Glutamatergic neuron (in vitro differentiated cells): Measurements from ENCODE around the gene SETD1B. TPM values are rescaled to one million over a fixed set of nuclear protein-coding genes. Genes with fewer than 3 reads are reported as not detected.

Source experiments
- DNase-seq: peaks from one replicate; pipeline ENCODE4 v3.0.0; 2022
- H3K27ac Mint-ChIP-seq: one replicate; pipeline ENCODE4 v1.8.0; 2020; ENCODE audit warnings: mild to moderate bottlenecking, mixed read lengths, inconsistent platforms; ENCODE audit not compliant: unreplicated experiment
- H3K27me3 Mint-ChIP-seq: one replicate; pipeline ENCODE4 v1.8.0; 2020; ENCODE audit warnings: mild to moderate bottlenecking, moderate library complexity, mixed read lengths, inconsistent platforms; ENCODE audit not compliant: unreplicated experiment
- H3K36me3 Mint-ChIP-seq: one replicate; pipeline ENCODE4 v1.8.0; 2020; ENCODE audit warnings: mild to moderate bottlenecking, mixed read lengths, inconsistent platforms; ENCODE audit not compliant: unreplicated experiment
- H3K4me1 Mint-ChIP-seq: one replicate; pipeline ENCODE4 v1.8.0; 2020; ENCODE audit warnings: mild to moderate bottlenecking, low read depth, mixed read lengths, inconsistent platforms; ENCODE audit not compliant: unreplicated experiment
- H3K4me3 Mint-ChIP-seq: one replicate; pipeline ENCODE4 v1.8.0; 2020; ENCODE audit warnings: mild to moderate bottlenecking, mixed read lengths, inconsistent platforms; ENCODE audit not compliant: unreplicated experiment
- H3K9me3 Mint-ChIP-seq: one replicate; pipeline ENCODE4 v1.8.0; 2020; ENCODE audit warnings: mild to moderate bottlenecking, moderate library complexity, mixed read lengths, inconsistent platforms; ENCODE audit not compliant: unreplicated experiment
- CTCF ChIP-seq: fragments of 200-600 bp; sonication (generic); IDR thresholded peaks from one replicate; pipeline ENCODE4 v1.5.0; 2021; ENCODE audit not compliant: partially characterized antibody, unreplicated experiment
- total RNA-seq: library from RNA; stranded (reverse); fragmentation: NEBNext Ultra II Directional; extraction: Animal tissue kit (Norgen Biotek cat#: 25700); gene quantifications from one replicate; pipeline ENCODE4 v1.2.1, GENCODE V29; 2021; ENCODE audit not compliant: unreplicated experiment

Gene SETD1B
- total RNA-seq, 1 donor from 2014 or later: 35.0 TPM

GRCh38 chr12:121822393-121823100 lies 18.7 kb downstream of the SETD1B start:
- H3K4me1 Mint-ChIP-seq: no peaks in the 10 kb centered on the region
- H3K27ac Mint-ChIP-seq: no peak overlapping the region
- no peak for TF ChIP-seq CTCF
- H3K4me3 Mint-ChIP-seq: no peak overlapping the region
- H3K9me3 Mint-ChIP-seq: peaks cover 7% of the 10 kb centered on the region
- DNase-seq: no peak
- peaks cover 7% of the 10 kb centered on the region for H3K27me3 Mint-ChIP-seq
- no peaks in the 10 kb centered on the region for H3K36me3 Mint-ChIP-seq

DNA sequence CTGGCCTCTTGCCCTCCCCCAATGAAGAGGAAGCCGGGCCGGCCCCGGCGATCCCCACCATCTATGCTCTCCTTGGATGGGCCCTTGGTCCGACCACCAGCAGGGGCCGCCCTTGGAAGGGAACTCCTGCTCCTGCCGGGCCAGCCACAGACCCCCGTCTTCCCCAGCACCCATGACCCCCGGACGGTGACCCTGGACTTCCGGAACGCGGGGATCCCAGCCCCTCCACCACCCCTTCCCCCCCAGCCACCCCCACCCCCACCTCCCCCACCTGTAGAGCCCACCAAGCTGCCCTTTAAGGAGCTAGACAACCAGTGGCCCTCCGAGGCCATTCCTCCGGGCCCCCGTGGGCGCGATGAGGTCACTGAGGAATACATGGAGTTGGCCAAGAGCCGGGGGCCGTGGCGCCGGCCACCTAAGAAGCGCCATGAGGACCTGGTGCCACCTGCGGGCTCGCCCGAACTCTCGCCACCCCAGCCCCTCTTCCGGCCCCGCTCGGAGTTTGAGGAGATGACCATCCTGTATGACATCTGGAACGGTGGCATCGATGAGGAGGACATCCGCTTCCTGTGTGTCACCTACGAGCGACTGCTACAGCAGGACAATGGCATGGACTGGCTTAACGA lies 19.4 kb downstream of the SETD1B start:
- TF ChIP-seq CTCF: no peak
- H3K36me3 Mint-ChIP-seq: no peaks in the 10 kb centered on the region
- peaks cover 7% of the 10 kb centered on the region for H3K9me3 Mint-ChIP-seq
- H3K27me3 Mint-ChIP-seq: peaks cover 7% of the 10 kb centered on the region
- no peak for DNase-seq
- no peak overlapping the region for H3K4me3 Mint-ChIP-seq
- H3K4me1 Mint-ChIP-seq: no peaks in the 10 kb centered on the region
- H3K27ac Mint-ChIP-seq: no peak overlapping the region

DNA sequence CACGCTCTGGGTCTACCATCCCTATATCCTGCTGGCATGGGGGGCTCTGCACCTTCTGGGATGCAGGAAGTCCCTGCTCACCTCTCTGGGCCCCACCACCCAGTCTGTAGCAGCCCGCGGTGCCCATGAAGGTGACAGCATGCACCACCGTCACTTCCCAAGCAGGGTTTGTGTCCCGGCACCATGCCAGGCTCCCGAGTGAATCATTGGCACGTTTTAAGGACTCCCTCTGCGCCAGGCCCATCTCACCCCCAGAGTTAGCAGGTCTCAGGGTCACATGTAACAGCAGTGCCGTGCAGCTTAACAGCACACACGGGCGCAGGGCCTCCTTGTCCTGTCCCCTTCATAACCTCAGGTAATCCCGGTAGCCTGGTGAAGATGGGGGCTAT lies 19.9 kb downstream of the SETD1B start:
- TF ChIP-seq CTCF: no peak
- peaks cover 9% of the 10 kb centered on the region for H3K9me3 Mint-ChIP-seq
- DNase-seq: no peak
- no peaks in the 10 kb centered on the region for H3K36me3 Mint-ChIP-seq
- no peaks in the 10 kb centered on the region for H3K4me1 Mint-ChIP-seq
- H3K27ac Mint-ChIP-seq: no peak overlapping the region
- H3K4me3 Mint-ChIP-seq: no peak overlapping the region
- peaks cover 12% of the 10 kb centered on the region for H3K27me3 Mint-ChIP-seq

DNA sequence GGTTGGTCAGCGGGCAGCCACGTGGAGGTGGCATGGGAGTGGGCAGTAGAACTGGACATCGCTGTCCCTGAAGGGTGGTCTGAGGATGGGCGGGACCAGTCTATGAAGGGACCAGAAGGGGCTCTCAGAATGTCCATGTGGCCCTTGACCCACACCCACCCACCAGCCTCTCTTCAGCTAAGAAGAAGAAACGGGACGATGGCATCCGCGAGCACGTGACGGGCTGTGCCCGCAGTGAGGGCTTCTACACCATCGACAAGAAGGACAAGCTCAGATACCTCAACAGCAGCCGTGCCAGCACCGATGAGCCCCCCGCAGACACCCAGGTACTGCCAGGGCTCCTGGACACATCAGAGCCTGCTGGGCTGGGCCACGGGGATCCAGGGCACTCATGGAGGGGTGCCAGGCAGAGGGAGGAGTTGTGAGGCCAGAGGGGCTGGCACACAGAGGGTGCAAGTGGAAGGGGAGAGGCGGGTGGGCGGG lies 21.3 kb downstream of the SETD1B start:
- Mint-ChIP-seq H3K36me3 (no peaks in the 10 kb centered on the region), H3K27ac (no peak overlapping the region), H3K4me3 (no peak overlapping the region), H3K27me3 (peaks cover 18% of the 10 kb centered on the region), H3K9me3 (peaks cover 13% of the 10 kb centered on the region), H3K4me1 (no peaks in the 10 kb centered on the region)
- no peak for DNase-seq
- TF ChIP-seq CTCF: no peak
